Esophagus squamous epithelium (tissue), 5 donors: ENCODE data around the gene RNASE4. TPM values are rescaled to one million over a fixed set of nuclear protein-coding genes. Genes with fewer than 3 reads are reported as not detected.

Source experiments
- DNase-seq: peaks from one replicate; lab custom pipeline; 2025; lab: John Stamatoyannopoulos, UW
- H3K27ac ChIP-seq, 4 donors: fragments of 200-600 bp; sonication (generic); one replicate each; pipeline ENCODE4 v1.5.1; 2016 to 2019; ENCODE audit warnings: mild to moderate bottlenecking in 1 of 4
- H3K27me3 ChIP-seq, 4 donors: fragments of 200-600 bp; sonication (generic); 1 replicate in 3 of 4; 2 replicates in 1 of 4; pipeline versions ENCODE4 v1.5.1 to v1.6.0; 2017 to 2021; ENCODE audit warnings: antibody characterized with exemption in 1 of 4
- H3K36me3 ChIP-seq, 3 donors: fragments of 200-600 bp; sonication (generic); one replicate each; pipeline ENCODE4 v1.5.1; 2016 to 2019
- H3K4me1 ChIP-seq, 3 donors: fragments of 200-600 bp; sonication (generic); one replicate each; pipeline ENCODE4 v1.5.1; 2017 to 2019
- H3K4me3 ChIP-seq, 4 donors: fragments of 200-600 bp; sonication (generic); 1 replicate in 3 of 4; 2 replicates in 1 of 4; pipeline ENCODE4 v1.5.1; 2016 to 2019; ENCODE audit warnings: mild to moderate bottlenecking in 2 of 4, moderate library complexity in 1 of 4
- H3K9me3 ChIP-seq, 3 donors: fragments of 200-600 bp; sonication (generic); one replicate each; pipeline ENCODE4 v1.5.1; 2016 to 2019
- POLR2A ChIP-seq, 4 donors: fragments of 450-650 bp; IDR thresholded peaks; one replicate each; pipeline ENCODE4 v1.6.1; 2017; ENCODE audit warnings: antibody characterized with exemption in 4 of 4, mild to moderate bottlenecking in 4 of 4, moderate library complexity in 3 of 4
- WGBS, 2 donors: methylation state at CpG; one replicate each; pipeline ENCODE4 v1.1.5; 2018; 5-methylcytosine and 5-hydroxymethylcytosine counted together
- intact Hi-C: fragments of 100-400 bp; cut with DNase I; formaldehyde crosslinking; loops from one replicate; pipeline ENCODE4 v1.15.0; 2022
- total RNA-seq, 4 donors: library from RNA; depleted of rRNA; stranded (reverse); fragments of >200 nt; gene quantifications; one replicate each; pipeline ENCODE4 v1.1.0, GENCODE V29; 2016
- TF ChIP-seq, protein P1 (sequence below), 6 experiments: fragments of 450-650 bp in 4 of 6; fragments of 200-600 bp in 2 of 6; sonication (generic) in 2 of 6; IDR thresholded peaks; one replicate each; pipeline ENCODE4 v1.5.1; 2016 to 2019; ENCODE audit warnings: antibody characterized with exemption in 6 of 6, mild to moderate bottlenecking in 4 of 6, moderate library complexity in 4 of 6
- donor health status: DM: yes; HTN: yes; CAD: no.

Gene RNASE4
- total RNA-seq, 4 donors from 2014 or later = 4.0 to 73.1 (median 19.5) TPM

GRCh38 chr14:20707622-20708021 lies 23.3 kb downstream of the RNASE4 start:
- TF ChIP-seq, protein P1, sequence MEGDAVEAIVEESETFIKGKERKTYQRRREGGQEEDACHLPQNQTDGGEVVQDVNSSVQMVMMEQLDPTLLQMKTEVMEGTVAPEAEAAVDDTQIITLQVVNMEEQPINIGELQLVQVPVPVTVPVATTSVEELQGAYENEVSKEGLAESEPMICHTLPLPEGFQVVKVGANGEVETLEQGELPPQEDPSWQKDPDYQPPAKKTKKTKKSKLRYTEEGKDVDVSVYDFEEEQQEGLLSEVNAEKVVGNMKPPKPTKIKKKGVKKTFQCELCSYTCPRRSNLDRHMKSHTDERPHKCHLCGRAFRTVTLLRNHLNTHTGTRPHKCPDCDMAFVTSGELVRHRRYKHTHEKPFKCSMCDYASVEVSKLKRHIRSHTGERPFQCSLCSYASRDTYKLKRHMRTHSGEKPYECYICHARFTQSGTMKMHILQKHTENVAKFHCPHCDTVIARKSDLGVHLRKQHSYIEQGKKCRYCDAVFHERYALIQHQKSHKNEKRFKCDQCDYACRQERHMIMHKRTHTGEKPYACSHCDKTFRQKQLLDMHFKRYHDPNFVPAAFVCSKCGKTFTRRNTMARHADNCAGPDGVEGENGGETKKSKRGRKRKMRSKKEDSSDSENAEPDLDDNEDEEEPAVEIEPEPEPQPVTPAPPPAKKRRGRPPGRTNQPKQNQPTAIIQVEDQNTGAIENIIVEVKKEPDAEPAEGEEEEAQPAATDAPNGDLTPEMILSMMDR (IDR thresholded peaks at IDR 0.05) = no peak
- no peak for TF ChIP-seq POLR2A (IDR thresholded peaks at IDR 0.05)

DNA sequence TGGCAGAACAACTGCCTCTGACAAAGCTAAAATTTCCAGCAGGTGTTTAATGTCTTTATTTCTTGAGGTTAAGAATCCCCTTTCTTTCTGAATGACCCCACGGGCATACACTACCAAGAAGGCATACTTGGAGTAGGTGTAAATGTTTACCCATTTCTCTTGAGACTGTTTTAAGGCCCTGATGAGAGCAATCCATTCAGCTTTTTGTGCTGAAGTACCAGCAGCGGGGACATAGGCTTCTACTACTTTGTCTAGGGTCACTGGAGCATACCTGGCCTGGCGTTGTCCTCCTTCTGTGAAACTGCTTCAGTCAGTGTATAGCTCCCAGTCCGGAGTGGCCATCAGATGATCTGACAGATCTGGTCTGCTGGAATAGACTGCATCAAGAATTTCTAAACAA lies 26.9 kb downstream of the RNASE4 start:
- H3K9me3 ChIP-seq = no peaks in the 10 kb centered on the region
- no peak overlapping the region for H3K4me3 ChIP-seq
- TF ChIP-seq, protein P1 (IDR thresholded peaks at IDR 0.05) = no peak
- no peak for TF ChIP-seq POLR2A (IDR thresholded peaks at IDR 0.05)
- peaks cover 0 to 44% (median 12%) of the 10 kb centered on the region in 3 donors for H3K4me1 ChIP-seq
- H3K36me3 ChIP-seq = no peaks in the 10 kb centered on the region
- H3K27me3 ChIP-seq = no peaks in the 10 kb centered on the region
- 60 to 72% methylated on average over 2 to 3 of the region's 4 CpGs for WGBS, 2 donors
- intact Hi-C loops = no loop called here
- H3K27ac ChIP-seq = no peak overlapping the region
- no peak for DNase-seq

More at GRCh38 chr14:20707622-20708021, 23.3 kb downstream of the RNASE4 start:
- Histone ChIP-seq H3K27me3 (no peaks in the 10 kb centered on the region), H3K4me1 (peaks cover 0 to 17% (median 3%) of the 10 kb centered on the region in 3 donors), H3K4me3 (no peak overlapping the region), H3K36me3 (no peaks in the 10 kb centered on the region), H3K9me3 (no peaks in the 10 kb centered on the region), H3K27ac (peak overlapping the region in 3 of 4 donors; percentile 22 to 62 (median 62))
- WGBS, 2 donors = 55 to 57% methylated on average over 2 of the region's 2 CpGs
- DNase-seq = no peak
- intact Hi-C loops = no loop called here

GRCh38 chr14:20711685-20712084 lies 27.3 kb downstream of the RNASE4 start:
- Histone ChIP-seq H3K27ac (no peak overlapping the region), H3K4me1 (peaks cover 0 to 43% (median 12%) of the 10 kb centered on the region in 3 donors), H3K36me3 (no peaks in the 10 kb centered on the region), H3K27me3 (no peaks in the 10 kb centered on the region), H3K9me3 (no peaks in the 10 kb centered on the region), H3K4me3 (no peak overlapping the region)
- DNase-seq = no peak
- TF ChIP-seq, protein P1 (IDR thresholded peaks at IDR 0.05) = no peak
- no peak for TF ChIP-seq POLR2A (IDR thresholded peaks at IDR 0.05)
- intact Hi-C loops = no loop called here
- WGBS, 2 donors = 54 to 59% methylated on average over 4 of the region's 4 CpGs

DNA sequence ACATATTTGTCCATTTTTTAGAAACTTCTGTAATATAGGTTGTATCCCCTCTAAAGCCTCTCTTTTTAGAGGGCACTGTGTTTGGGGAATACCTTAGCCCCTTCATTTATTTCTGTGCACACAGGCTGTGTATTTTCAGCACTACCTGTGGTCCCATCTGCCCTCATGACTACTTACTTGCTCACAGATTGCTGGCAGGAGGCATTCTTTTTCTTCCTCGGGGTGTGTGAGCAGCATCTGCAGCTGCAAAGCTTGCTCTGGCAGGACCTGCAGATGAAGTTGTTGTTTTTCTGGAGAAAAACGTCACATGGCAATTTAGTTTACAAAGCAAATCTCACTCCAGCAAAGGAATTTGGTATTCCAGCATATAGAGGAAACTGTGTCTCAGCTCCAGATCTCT lies 28.5 kb downstream of the RNASE4 start:
- Histone ChIP-seq H3K36me3 (no peaks in the 10 kb centered on the region), H3K4me3 (no peak overlapping the region), H3K27ac (no peak overlapping the region), H3K27me3 (no peaks in the 10 kb centered on the region), H3K9me3 (no peaks in the 10 kb centered on the region), H3K4me1 (peaks cover 0 to 30% (median 9%) of the 10 kb centered on the region in 3 donors)
- WGBS, 2 donors = 0 to 20% methylated on average over 1 to 2 of the region's 2 CpGs
- no peak for TF ChIP-seq POLR2A (IDR thresholded peaks at IDR 0.05)
- TF ChIP-seq, protein P1 (IDR thresholded peaks at IDR 0.05) = no peak
- no peak for DNase-seq
- intact Hi-C loops = no loop called here

DNA sequence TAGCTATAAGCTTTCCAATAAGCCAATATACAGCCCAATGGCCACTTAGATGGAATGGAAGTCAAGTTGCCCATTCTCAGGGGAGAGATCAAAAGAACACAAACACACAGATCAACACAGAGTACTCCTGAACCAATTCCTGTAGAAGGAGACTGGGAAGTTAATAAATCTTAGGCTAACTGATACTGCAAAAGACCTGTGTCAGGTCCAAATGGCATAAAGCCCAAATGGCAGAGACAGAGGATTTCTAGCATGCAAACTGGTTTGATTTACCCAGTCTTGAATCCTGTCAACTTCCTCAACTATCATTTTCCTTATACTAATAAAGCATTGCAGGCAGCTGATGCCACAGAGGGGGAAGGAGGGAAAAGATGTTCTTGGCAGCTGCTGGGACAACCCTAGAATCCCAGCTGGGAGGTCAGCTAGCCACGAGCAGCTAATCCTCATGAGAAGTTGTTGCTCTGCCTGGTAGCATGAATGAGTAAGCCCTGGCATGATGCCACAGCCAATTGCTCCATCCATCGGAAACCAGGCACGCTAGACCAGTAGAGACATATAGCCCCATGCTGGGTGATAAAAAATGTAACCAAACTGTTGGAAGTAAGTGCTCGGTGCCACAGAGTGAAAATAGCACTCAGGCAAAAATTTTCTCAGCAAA lies 30.4 kb downstream of the RNASE4 start:
- intact Hi-C loops = no loop called here
- H3K4me3 ChIP-seq = peak overlapping the region in 1 of 4 donors; percentile 23
- no peaks in the 10 kb centered on the region for H3K9me3 ChIP-seq
- WGBS, 2 donors = 6 to 10% methylated on average over 4 of the region's 4 CpGs
- H3K27me3 ChIP-seq = no peaks in the 10 kb centered on the region
- H3K27ac ChIP-seq = peak overlapping the region; percentile 59 to 88 (median 74)
- peaks cover 6 to 40% (median 9%) of the 10 kb centered on the region in 3 donors for H3K4me1 ChIP-seq
- DNase-seq = no peak
- no peak for TF ChIP-seq POLR2A (IDR thresholded peaks at IDR 0.05)
- TF ChIP-seq, protein P1 (IDR thresholded peaks at IDR 0.05) = no peak
- no peaks in the 10 kb centered on the region for H3K36me3 ChIP-seq
